GM13976 (cell line): ENCODE measurements around the gene PCDH17.

ENCODE experiments used
- DNase-seq: peaks from one replicate; pipeline ENCODE4 v3.0.0; 2012; ENCODE audit warnings: low spot score
- in situ Hi-C: fragments of 300-500 bp; cut with MboI; formaldehyde crosslinking; loops from one replicate; pipeline ENCODE4 v1.12.0; 2022; ENCODE audit warnings: low sequenced_read_pairs, mixed read lengths, inconsistent platforms; ENCODE audit not compliant: unreplicated experiment
- TF ChIP-seq, protein P1 (sequence below): IDR thresholded peaks from 2 replicates; pipeline ENCODE4 v1.5.1; 2012; ENCODE audit warnings: borderline replicate concordance, mild to moderate bottlenecking; ENCODE audit not compliant: insufficient read depth; ENCODE audit errors: extremely low read depth, missing control alignments, control extremely low read depth

The PCDH17 gene

DNA sequence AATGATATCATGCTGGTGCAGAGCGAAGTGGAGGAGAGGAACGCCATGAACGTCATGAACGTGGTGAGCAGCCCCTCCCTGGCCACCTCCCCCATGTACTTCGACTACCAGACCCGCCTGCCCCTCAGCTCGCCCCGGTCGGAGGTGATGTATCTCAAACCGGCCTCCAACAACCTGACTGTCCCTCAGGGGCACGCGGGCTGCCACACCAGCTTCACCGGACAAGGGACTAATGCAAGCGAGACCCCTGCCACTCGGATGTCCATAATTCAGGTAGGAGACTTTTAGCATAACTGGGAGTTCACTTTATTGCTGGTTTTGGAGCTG, 3.3 kb downstream of the PCDH17 start:
- DNase-seq, result no peak
- in situ Hi-C loops, result loop anchor here (25.0 kb wide), 1 partner anchor 1677 kb away; no protein-coding TSS in a partner anchor
- TF ChIP-seq, protein P1, sequence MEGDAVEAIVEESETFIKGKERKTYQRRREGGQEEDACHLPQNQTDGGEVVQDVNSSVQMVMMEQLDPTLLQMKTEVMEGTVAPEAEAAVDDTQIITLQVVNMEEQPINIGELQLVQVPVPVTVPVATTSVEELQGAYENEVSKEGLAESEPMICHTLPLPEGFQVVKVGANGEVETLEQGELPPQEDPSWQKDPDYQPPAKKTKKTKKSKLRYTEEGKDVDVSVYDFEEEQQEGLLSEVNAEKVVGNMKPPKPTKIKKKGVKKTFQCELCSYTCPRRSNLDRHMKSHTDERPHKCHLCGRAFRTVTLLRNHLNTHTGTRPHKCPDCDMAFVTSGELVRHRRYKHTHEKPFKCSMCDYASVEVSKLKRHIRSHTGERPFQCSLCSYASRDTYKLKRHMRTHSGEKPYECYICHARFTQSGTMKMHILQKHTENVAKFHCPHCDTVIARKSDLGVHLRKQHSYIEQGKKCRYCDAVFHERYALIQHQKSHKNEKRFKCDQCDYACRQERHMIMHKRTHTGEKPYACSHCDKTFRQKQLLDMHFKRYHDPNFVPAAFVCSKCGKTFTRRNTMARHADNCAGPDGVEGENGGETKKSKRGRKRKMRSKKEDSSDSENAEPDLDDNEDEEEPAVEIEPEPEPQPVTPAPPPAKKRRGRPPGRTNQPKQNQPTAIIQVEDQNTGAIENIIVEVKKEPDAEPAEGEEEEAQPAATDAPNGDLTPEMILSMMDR, result no peak

DNA sequence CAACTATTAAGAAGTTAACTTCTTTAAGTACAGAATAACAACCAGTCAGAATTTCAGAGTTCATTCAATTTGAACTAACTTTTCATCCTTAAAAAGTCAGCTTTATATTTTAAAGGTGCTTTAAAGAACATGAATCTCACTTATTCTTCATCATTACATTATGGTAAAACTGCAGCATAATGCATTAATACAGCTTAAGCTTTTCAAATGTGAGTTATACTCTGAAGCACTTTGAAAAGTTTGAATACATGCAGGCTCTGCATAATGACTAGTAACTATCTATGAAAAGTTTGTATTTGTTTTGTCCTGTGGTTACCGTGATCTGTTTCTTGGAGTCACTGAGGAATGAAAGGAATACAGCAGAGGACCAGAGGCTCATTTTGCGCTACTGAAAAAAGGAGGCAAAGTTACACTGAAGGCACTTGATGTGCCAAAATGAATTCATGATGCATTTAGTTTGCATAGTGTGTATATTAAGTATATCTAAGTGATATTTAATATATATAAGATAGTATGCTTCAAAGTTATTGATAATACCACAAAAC, 4.1 kb downstream of the PCDH17 start:
- no peak for DNase-seq
- TF ChIP-seq, protein P1, result no peak
- in situ Hi-C loops, result loop anchor here (25.0 kb wide), 1 partner anchor 1677 kb away; no protein-coding TSS in a partner anchor

DNA sequence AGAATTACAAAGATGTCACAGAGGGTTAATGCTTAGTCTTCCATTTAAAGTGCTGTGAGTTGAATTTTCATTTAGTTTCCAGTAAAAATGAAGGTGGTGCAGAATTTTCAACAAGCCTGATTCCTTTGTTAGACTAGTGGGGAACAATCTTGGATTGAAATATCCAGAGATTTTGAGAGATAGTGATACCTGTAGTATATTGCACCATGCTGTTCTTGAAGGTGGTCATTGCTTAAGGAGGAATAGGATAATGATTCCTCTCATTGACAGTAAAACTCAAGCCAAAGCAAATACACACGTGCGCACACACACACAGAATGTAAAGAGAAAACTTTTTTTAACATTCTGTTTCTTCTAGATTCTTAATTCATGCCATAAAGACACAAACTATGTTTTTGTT, 5.3 kb downstream of the PCDH17 start:
- DNase-seq, result no peak
- TF ChIP-seq, protein P1, result no peak
- in situ Hi-C loops, result loop anchor here (25.0 kb wide), 1 partner anchor 1675 kb away; no protein-coding TSS in a partner anchor

DNA sequence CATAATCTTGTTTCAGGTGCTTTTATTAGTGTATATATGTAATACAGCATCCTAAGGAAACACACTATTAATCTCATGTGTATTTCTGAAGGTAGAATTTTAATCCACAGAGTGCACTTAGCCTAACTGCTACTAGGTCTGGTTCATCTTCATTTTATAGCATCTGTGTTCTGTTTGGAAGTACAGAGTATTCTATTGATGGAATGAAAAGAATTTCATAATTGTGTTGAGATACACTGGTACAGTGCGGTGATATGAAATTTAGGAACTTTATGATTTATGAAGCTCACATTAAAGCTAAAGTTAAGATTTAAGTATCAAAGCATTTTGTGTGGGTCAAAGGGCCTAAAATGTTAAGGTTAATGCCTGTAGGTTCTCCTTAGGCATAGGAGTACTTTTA, 6.0 kb downstream of the PCDH17 start:
- in situ Hi-C loops, result loop anchor here (25.0 kb wide), 1 partner anchor 1675 kb away; no protein-coding TSS in a partner anchor
- TF ChIP-seq, protein P1, result no peak
- DNase-seq, result no peak

DNA sequence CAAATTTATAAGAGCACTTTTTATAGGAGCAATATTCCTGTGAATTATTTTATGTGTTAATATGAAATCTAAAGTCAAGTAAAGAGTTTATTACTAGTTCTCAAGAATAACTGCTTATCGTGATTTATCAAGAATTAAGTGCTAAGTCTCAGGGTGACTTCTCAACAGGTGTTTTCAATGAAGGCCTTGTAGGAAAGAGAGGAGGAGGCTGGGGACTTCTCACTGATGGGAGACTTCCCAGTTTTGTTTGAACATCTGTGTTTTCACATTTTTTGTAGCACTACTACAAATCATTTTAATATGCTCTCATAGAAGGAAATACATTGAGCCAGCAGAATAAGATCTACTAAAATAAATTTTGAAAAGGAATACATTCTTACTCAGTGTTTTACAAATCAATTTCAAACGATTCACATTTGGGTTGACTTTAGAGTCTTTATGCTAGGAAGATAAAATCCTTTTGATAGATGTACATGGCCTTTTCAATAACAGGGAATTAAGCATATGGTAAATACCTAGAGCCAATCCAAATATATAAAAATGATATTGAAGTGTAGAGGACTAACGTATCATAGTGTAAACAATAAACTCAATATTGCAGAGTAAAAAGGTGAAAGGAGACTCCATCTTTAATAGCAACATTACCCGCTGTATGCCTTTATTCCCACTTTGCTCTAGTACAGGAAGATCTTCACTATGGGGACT, 6.8 kb downstream of the PCDH17 start:
- TF ChIP-seq, protein P1, result no peak
- no peak for DNase-seq
- in situ Hi-C loops, result loop anchor here (25.0 kb wide), 1 partner anchor 1674 kb away; no protein-coding TSS in a partner anchor

DNA sequence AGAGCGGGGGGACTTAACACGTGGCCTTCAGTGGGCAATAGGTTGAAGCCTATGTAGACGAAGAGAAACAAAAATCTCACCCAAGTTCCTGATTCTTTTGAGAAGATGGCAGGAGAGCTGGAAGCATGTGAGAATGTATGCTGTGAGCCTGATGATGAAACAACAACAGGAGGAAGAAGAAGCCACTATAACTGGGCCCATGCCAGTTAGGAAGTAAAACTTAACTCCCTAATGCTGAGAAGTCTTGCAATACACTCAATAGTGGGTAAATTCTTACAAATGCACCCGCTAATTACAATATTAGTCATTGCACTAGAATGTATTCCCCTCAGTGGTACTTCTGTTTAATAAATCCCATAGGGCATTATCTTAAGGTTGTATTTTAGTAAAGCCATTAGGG, 9.1 kb downstream of the PCDH17 start:
- DNase-seq, result no peak
- TF ChIP-seq, protein P1, result no peak
- in situ Hi-C loops, result loop anchor here (25.0 kb wide), 1 partner anchor 1672 kb away; no protein-coding TSS in a partner anchor
